ENCODE data around the gene VPS37C. TPM values are rescaled to one million over a fixed set of nuclear protein-coding genes. Genes with fewer than 3 reads are reported as not detected.

The VPS37C gene
- total and polyA plus RNA-seq, 10 of the 15 experiments (the other 5 are each of a cell fraction or from before 2014, with no cell fraction given) = 0.39 to 16.5 (median 7.8) TPM

DNA sequence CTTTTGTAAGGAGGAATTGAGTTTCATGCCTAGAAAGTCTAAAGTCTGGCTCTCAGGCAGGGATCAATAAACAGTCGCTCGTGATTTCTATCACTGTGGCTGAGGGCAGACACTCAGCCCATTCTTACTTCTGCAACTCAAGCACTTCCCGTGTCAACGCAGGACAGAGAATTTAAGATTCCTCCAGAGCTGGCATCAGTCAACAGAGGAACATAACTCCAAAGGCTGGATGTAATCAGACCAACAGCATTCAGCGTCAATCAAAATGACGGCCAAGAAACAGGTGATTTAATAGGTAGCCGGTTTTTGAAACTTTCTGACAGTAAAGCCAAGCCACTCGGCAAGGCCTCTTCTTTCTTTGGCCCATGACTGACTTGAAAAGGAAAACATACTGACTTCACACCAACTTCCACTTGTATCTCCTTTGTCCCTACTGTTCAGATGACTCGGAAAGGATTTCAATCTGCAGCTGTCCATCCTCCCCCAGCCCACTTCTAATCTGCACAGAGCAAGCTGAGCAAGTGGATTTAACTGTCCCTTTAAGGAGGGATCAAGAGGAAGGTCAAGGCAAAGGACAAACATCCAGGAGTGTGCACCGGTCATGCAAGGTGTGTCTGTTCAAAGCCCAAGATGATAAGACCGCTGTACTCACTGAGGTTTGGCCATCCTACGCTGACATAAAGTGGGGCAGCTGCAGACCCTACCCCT is 9.5 kb downstream of the VPS37C start:
- ChIA-PET POLR2A (interaction anchor here (0.6 kb wide), 1 partner anchor 189 kb away, joined by 5 read pairs; no protein-coding TSS in a partner anchor), SMC1A (ENCODE audit: uncharacterized antibody, unreplicated experiment) (interaction anchor here (0.9 kb wide), 1 partner anchor 36 kb away, joined by 3 read pairs; no protein-coding TSS in a partner anchor), CTCF (interaction anchor here (1.4 kb wide), 1 partner anchor 35 kb away, joined by 4 read pairs; no protein-coding TSS in a partner anchor), RAD21 (ENCODE audit: unreplicated experiment) (no interaction called here)
- Histone ChIP-seq H3K27ac (ENCODE audit: control insufficient read depth, insufficient read depth) (no peak overlapping the region), H3K79me2 (ENCODE audit: control insufficient read depth, insufficient read depth, low read length) (peaks cover 6% of the 10 kb centered on the region), H2AFZ (ENCODE audit: control insufficient read depth, low read depth, low read length) (no peak overlapping the region), H3K9me3 (replicated peaks; ENCODE audit: control insufficient read depth, insufficient read depth, low read length) (peaks cover 10% of the 10 kb centered on the region; the same call in 2 of the 3 replicates), H4K20me1 (ENCODE audit: control insufficient read depth, insufficient read depth) (no peaks in the 10 kb centered on the region), H3K4me2 (ENCODE audit: control insufficient read depth, insufficient read depth) (no peak overlapping the region), H3K4me3 (no peak overlapping the region), H3K4me1 (ENCODE audit: control insufficient read depth, insufficient read depth, low read length) (no peaks in the 10 kb centered on the region), H3K36me3 (ENCODE audit: control insufficient read depth in 2 of 2, insufficient read depth in 2 of 2, low read length in 1 of 2) (no peaks in the 10 kb centered on the region; a peak in 1 of 4 replicates), H3K9ac (ENCODE audit: control insufficient read depth, insufficient read depth, low read length) (no peak overlapping the region), H3K27me3 (replicated peaks in 1 of 2; ENCODE audit: control insufficient read depth in 2 of 2, insufficient read depth in 2 of 2, low read length in 1 of 2) (no peaks in the 10 kb centered on the region)
- intact Hi-C loops (cut with micrococcal nuclease; ENCODE audit: unreplicated experiment) (no loop called here), in situ Hi-C loops (cut with MboI) (no loop called here)
- no peak for DNase-seq (ENCODE audit: low read depth, low spot score)
- no TSS peak for BruUV-seq (replicated peaks)
- 85% methylated on average over 12 of the region's 12 CpGs for WGBS (ENCODE audit: insufficient coverage, insufficient replicate concordance, low lambda C conversion rate, missing lambda C conversion rate)
- FAIRE-seq = no peak
- ATAC-seq = no peak
- TF ChIP-seq FOXM1 (IDR thresholded peaks at IDR 0.05; ENCODE audit: low read depth, low read length) (no peak), MTA2 (IDR thresholded peaks at IDR 0.05; ENCODE audit: low read depth) (no peak), PAX5 (IDR thresholded peaks at IDR 0.05; ENCODE audit: borderline replicate concordance, low read depth, low read length) (no peak), ZNF622 (IDR thresholded peaks at IDR 0.05) (no peak), EED (IDR thresholded peaks at IDR 0.05; ENCODE audit: low read depth) (no peak), PAX8 (IDR thresholded peaks at IDR 0.05) (no peak), SIX5 (IDR thresholded peaks at IDR 0.05; ENCODE audit: low read depth, low read length, severe bottlenecking) (no peak), SMARCA5 (IDR thresholded peaks at IDR 0.05) (no peak), FOS (IDR thresholded peaks at IDR 0.05; ENCODE audit: borderline replicate concordance, extremely low read depth, insufficient read length) (no peak), ZNF274 (IDR thresholded peaks at IDR 0.05; ENCODE audit: insufficient read depth, insufficient read length) (no peak)
- TF ChIP-seq, protein P1, sequence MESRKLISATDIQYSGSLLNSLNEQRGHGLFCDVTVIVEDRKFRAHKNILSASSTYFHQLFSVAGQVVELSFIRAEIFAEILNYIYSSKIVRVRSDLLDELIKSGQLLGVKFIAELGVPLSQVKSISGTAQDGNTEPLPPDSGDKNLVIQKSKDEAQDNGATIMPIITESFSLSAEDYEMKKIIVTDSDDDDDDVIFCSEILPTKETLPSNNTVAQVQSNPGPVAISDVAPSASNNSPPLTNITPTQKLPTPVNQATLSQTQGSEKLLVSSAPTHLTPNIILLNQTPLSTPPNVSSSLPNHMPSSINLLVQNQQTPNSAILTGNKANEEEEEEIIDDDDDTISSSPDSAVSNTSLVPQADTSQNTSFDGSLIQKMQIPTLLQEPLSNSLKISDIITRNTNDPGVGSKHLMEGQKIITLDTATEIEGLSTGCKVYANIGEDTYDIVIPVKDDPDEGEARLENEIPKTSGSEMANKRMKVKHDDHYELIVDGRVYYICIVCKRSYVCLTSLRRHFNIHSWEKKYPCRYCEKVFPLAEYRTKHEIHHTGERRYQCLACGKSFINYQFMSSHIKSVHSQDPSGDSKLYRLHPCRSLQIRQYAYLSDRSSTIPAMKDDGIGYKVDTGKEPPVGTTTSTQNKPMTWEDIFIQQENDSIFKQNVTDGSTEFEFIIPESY (IDR thresholded peaks at IDR 0.05) = no peak
- TF ChIP-seq, protein P2, sequence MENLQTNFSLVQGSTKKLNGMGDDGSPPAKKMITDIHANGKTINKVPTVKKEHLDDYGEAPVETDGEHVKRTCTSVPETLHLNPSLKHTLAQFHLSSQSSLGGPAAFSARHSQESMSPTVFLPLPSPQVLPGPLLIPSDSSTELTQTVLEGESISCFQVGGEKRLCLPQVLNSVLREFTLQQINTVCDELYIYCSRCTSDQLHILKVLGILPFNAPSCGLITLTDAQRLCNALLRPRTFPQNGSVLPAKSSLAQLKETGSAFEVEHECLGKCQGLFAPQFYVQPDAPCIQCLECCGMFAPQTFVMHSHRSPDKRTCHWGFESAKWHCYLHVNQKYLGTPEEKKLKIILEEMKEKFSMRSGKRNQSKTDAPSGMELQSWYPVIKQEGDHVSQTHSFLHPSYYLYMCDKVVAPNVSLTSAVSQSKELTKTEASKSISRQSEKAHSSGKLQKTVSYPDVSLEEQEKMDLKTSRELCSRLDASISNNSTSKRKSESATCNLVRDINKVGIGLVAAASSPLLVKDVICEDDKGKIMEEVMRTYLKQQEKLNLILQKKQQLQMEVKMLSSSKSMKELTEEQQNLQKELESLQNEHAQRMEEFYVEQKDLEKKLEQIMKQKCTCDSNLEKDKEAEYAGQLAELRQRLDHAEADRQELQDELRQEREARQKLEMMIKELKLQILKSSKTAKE (IDR thresholded peaks at IDR 0.05; ENCODE audit: low read depth, poor library complexity, severe bottlenecking) = no peak
- TF ChIP-seq, protein P3, sequence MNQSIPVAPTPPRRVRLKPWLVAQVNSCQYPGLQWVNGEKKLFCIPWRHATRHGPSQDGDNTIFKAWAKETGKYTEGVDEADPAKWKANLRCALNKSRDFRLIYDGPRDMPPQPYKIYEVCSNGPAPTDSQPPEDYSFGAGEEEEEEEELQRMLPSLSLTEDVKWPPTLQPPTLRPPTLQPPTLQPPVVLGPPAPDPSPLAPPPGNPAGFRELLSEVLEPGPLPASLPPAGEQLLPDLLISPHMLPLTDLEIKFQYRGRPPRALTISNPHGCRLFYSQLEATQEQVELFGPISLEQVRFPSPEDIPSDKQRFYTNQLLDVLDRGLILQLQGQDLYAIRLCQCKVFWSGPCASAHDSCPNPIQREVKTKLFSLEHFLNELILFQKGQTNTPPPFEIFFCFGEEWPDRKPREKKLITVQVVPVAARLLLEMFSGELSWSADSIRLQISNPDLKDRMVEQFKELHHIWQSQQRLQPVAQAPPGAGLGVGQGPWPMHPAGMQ (IDR thresholded peaks at IDR 0.05; ENCODE audit: borderline replicate concordance) = no peak
- TF ChIP-seq, protein P4, sequence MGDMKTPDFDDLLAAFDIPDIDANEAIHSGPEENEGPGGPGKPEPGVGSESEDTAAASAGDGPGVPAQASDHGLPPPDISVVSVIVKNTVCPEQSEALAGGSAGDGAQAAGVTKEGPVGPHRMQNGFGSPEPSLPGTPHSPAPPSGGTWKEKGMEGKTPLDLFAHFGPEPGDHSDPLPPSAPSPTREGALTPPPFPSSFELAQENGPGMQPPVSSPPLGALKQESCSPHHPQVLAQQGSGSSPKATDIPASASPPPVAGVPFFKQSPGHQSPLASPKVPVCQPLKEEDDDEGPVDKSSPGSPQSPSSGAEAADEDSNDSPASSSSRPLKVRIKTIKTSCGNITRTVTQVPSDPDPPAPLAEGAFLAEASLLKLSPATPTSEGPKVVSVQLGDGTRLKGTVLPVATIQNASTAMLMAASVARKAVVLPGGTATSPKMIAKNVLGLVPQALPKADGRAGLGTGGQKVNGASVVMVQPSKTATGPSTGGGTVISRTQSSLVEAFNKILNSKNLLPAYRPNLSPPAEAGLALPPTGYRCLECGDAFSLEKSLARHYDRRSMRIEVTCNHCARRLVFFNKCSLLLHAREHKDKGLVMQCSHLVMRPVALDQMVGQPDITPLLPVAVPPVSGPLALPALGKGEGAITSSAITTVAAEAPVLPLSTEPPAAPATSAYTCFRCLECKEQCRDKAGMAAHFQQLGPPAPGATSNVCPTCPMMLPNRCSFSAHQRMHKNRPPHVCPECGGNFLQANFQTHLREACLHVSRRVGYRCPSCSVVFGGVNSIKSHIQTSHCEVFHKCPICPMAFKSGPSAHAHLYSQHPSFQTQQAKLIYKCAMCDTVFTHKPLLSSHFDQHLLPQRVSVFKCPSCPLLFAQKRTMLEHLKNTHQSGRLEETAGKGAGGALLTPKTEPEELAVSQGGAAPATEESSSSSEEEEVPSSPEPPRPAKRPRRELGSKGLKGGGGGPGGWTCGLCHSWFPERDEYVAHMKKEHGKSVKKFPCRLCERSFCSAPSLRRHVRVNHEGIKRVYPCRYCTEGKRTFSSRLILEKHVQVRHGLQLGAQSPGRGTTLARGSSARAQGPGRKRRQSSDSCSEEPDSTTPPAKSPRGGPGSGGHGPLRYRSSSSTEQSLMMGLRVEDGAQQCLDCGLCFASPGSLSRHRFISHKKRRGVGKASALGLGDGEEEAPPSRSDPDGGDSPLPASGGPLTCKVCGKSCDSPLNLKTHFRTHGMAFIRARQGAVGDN (IDR thresholded peaks at IDR 0.05) = no peak

All from GM12878 (cell line).